ENCODE data around the gene CLDN14. TPM values are rescaled to one million over a fixed set of nuclear protein-coding genes. Genes with fewer than 3 reads are reported as not detected.

The CLDN14 gene
- total RNA-seq, 2 donors from 2014 or later: not detected

DNA sequence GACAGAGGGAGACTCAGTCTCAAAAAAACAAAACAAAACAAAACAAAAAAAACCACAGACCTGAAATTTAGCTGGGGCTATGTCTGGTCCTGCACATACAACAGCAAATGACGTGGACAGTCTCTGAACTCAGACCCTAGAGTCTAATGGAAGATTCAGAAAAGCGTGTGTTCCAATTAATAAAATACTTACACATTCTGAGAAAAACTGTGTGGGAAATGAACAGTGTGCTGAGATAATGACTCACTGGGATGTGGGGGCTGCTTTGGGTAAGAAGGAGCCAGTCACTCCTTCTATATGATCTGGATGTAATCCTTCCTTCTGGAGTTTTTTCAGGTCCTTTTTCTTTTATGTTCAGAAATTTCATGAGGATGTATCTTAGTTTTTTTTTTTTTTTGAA, 29.4 kb downstream of the CLDN14 start:
- Histone ChIP-seq H3K27ac (no peak overlapping the region), H3K27me3 (replicated peaks; ENCODE audit: insufficient read depth) (no peaks in the 10 kb centered on the region), H3K4me1 (replicated peaks) (no peaks in the 10 kb centered on the region), H3K4me3 (no peak overlapping the region), H3K9me3 (no peaks in the 10 kb centered on the region), H3K36me3 (no peaks in the 10 kb centered on the region)
- TF ChIP-seq POLR2A (IDR thresholded peaks at IDR 0.05) (no peak), CTCF (IDR thresholded peaks at IDR 0.05) (no peak), POLR2AphosphoS5 (IDR thresholded peaks at IDR 0.05) (no peak)
- intact Hi-C loops (cut with DNase I): no loop called here
- no peak for DNase-seq (ENCODE audit: low spot score)
- WGBS: 81% methylated on average over 2 of the region's 2 CpGs

DNA sequence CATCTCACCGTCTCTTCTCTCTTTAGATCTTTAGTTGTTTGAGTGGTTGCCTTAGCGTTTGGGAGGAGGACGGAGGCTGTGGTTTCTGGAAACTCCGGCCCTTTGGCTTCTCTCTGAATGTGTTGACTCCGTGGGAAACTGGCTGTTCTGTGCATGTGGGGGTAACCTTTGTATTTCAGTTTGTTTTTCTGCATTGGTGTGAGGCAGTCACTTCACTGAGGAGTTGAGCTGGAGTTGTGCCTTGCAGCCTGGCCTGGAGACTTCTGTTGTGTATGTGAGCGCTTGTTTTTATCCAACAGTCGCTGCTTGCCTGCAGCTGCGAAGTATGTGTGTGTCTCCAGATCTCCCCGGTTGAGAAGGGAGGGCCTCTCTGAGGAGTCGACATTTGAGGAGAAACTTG, 33.6 kb downstream of the CLDN14 start:
- Histone ChIP-seq H3K36me3 (no peaks in the 10 kb centered on the region), H3K4me1 (replicated peaks) (no peaks in the 10 kb centered on the region), H3K27ac (no peak overlapping the region), H3K27me3 (replicated peaks; ENCODE audit: insufficient read depth) (no peaks in the 10 kb centered on the region), H3K9me3 (no peaks in the 10 kb centered on the region), H3K4me3 (no peak overlapping the region)
- TF ChIP-seq CTCF (IDR thresholded peaks at IDR 0.05) (no peak), POLR2A (IDR thresholded peaks at IDR 0.05) (no peak), POLR2AphosphoS5 (IDR thresholded peaks at IDR 0.05) (no peak)
- 80% methylated on average over 10 of the region's 10 CpGs for WGBS
- intact Hi-C loops (cut with DNase I): no loop called here
- DNase-seq (ENCODE audit: low spot score): no peak

GRCh38 chr21:36441715-36442114, 38.2 kb downstream of the CLDN14 start:
- Histone ChIP-seq H3K27ac (no peak overlapping the region), H3K9me3 (no peaks in the 10 kb centered on the region), H3K36me3 (no peaks in the 10 kb centered on the region), H3K27me3 (replicated peaks; ENCODE audit: insufficient read depth) (no peaks in the 10 kb centered on the region), H3K4me1 (replicated peaks) (no peaks in the 10 kb centered on the region), H3K4me3 (no peak overlapping the region)
- no peak for DNase-seq (ENCODE audit: low spot score)
- WGBS: 93% methylated on average over 6 of the region's 6 CpGs
- intact Hi-C loops (cut with DNase I): no loop called here
- TF ChIP-seq CTCF (IDR thresholded peaks at IDR 0.05): no peak
- TF ChIP-seq POLR2AphosphoS5 (IDR thresholded peaks at IDR 0.05): no peak

DNA sequence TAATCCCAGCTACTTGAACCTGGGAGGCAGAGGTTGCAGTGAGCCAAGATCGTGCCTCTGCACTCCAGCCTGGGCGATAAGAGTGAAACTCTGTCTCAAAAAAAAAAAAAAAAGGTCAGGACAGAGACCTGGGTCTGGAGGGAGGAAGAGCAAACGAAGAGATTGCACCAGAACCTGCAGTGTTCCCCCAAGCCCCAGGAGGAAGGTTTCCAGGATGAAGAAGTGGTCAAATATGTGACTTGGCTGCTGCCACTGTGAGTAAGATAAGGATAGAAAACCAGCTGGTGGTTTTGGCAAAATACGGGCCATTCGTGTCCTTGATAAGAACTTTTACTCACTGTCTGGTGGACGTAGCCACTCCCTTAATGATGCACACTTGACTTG, 42.2 kb downstream of the CLDN14 start:
- TF ChIP-seq POLR2A (IDR thresholded peaks at IDR 0.05): no peak
- no peak for TF ChIP-seq CTCF (IDR thresholded peaks at IDR 0.05)
- no peak for TF ChIP-seq POLR2AphosphoS5 (IDR thresholded peaks at IDR 0.05)
- 59% methylated on average over 6 of the region's 6 CpGs for WGBS
- DNase-seq (ENCODE audit: low spot score): no peak

GRCh38 chr21:36436829-36437744, 42.8 kb downstream of the CLDN14 start:
- WGBS: 94% methylated on average over 5 of the region's 5 CpGs
- intact Hi-C loops (cut with DNase I): no loop called here
- no peak for TF ChIP-seq POLR2AphosphoS5 (IDR thresholded peaks at IDR 0.05)
- no peak for TF ChIP-seq CTCF (IDR thresholded peaks at IDR 0.05)
- TF ChIP-seq POLR2A (IDR thresholded peaks at IDR 0.05): no peak

More for the DNA sequence above, 42.2 kb downstream of the CLDN14 start:
- Histone ChIP-seq H3K27me3 (replicated peaks; ENCODE audit: insufficient read depth) (no peaks in the 10 kb centered on the region), H3K36me3 (no peaks in the 10 kb centered on the region), H3K27ac (no peak overlapping the region), H3K4me3 (no peak overlapping the region), H3K9me3 (no peaks in the 10 kb centered on the region), H3K4me1 (replicated peaks) (no peaks in the 10 kb centered on the region)
- intact Hi-C loops (cut with DNase I): no loop called here

More at GRCh38 chr21:36436829-36437744, 42.8 kb downstream of the CLDN14 start:
- Histone ChIP-seq H3K9me3 (no peaks in the 10 kb centered on the region), H3K27me3 (replicated peaks; ENCODE audit: insufficient read depth) (no peaks in the 10 kb centered on the region), H3K4me3 (no peak overlapping the region), H3K4me1 (replicated peaks) (no peaks in the 10 kb centered on the region), H3K27ac (no peak overlapping the region), H3K36me3 (no peaks in the 10 kb centered on the region)
- DNase-seq (ENCODE audit: low spot score): no peak

Data from prostate gland (tissue), 2 donors.